Lung (tissue), 12 donors: ENCODE data around the gene RNF17. TPM values are rescaled to one million over a fixed set of nuclear protein-coding genes. Genes with fewer than 3 reads are reported as not detected.

Experiments used
- ATAC-seq: fragments of 200-7000 bp; cut with Tn5 transposase; one replicate; pipeline ENCODE4 v1.9.1; 2020; ENCODE audit warnings: moderate number of reproducible peaks; ENCODE audit not compliant: insufficient read depth, low FRiP score
- DNase-seq, 3 donors: peaks; one replicate each; pipeline ENCODE4 v3.0.0-alpha.2; 2013 to 2017
- H3K27ac ChIP-seq, 2 donors: one replicate each; pipeline ENCODE4 v1.5.1; 2013; ENCODE audit warnings: mild to moderate bottlenecking in 2 of 2, moderate library complexity in 2 of 2, control low read depth in 1 of 2, inconsistent platforms in 1 of 2, low read depth in 1 of 2, low read length in 1 of 2
- H3K27me3 ChIP-seq, 3 donors: one replicate each; pipeline ENCODE4 v1.5.1; 2013; ENCODE audit warnings: low read length in 2 of 3; ENCODE audit not compliant: control insufficient read depth in 3 of 3, insufficient read depth in 3 of 3
- H3K36me3 ChIP-seq, 4 donors: one replicate each; pipeline ENCODE4 v1.5.1; 2013; ENCODE audit warnings: low read length in 4 of 4, mild to moderate bottlenecking in 1 of 4, moderate library complexity in 1 of 4; ENCODE audit not compliant: control insufficient read depth in 4 of 4, insufficient read depth in 4 of 4
- H3K4me1 ChIP-seq, 5 donors: one replicate each; pipeline ENCODE4 v1.5.1; 2013; ENCODE audit warnings: low read length in 5 of 5, mild to moderate bottlenecking in 2 of 5, moderate library complexity in 1 of 5; ENCODE audit not compliant: control insufficient read depth in 5 of 5, insufficient read depth in 5 of 5
- H3K4me3 ChIP-seq: one replicate; pipeline ENCODE4 v1.5.1; 2013; ENCODE audit warnings: mild to moderate bottlenecking, control low read depth, moderate library complexity
- H3K9ac ChIP-seq, 2 donors: one replicate each; pipeline ENCODE4 v1.5.1; 2013; ENCODE audit warnings: low read length in 2 of 2, control low read depth in 1 of 2; ENCODE audit not compliant: insufficient read depth in 1 of 2
- H3K9me3 ChIP-seq, 4 donors: one replicate each; pipeline ENCODE4 v1.5.1; 2013; ENCODE audit warnings: low read length in 3 of 4, mild to moderate bottlenecking in 1 of 4, moderate library complexity in 1 of 4; ENCODE audit not compliant: control insufficient read depth in 4 of 4, insufficient read depth in 3 of 4
- WGBS, 2 donors: extraction: QIAGEN DNeasy Blood & Tissue Kit; methylation state at CpG; one replicate each; pipeline ENCODE4 v1.1.7; 2013; 5-methylcytosine and 5-hydroxymethylcytosine counted together
- polyA plus RNA-seq, 2 donors: library from polyadenylated mRNA; stranded (reverse); fragments of 200-250 nt; gene quantifications; one replicate each; pipeline ENCODE4 v1.2.1, GENCODE V29; 2013
- total RNA-seq, 2 donors: library from RNA; depleted of rRNA in 1 of 2; stranded (reverse); fragments of >200 nt in 1 of 2; gene quantifications; one replicate each; pipeline ENCODE4 v1.2.1, GENCODE V29; 2014 to 2021
- TF ChIP-seq, protein P1 (sequence below): IDR thresholded peaks from 2 replicates; pipeline ENCODE4 v1.5.1; 2012; ENCODE audit warnings: mild to moderate bottlenecking; ENCODE audit errors: control extremely low read depth, extremely low read depth
- donor health status: control.
- donor health status: control.
- donor health status: Bipolar disorder and iron deficiency.
- donor health status: healthy.
- donor health status: DM: yes; HTN: yes; CAD: no.

Gene RNF17
- total and polyA plus RNA-seq, 4 donors: 0.07 to 0.09 TPM; not detected in 2

DNA sequence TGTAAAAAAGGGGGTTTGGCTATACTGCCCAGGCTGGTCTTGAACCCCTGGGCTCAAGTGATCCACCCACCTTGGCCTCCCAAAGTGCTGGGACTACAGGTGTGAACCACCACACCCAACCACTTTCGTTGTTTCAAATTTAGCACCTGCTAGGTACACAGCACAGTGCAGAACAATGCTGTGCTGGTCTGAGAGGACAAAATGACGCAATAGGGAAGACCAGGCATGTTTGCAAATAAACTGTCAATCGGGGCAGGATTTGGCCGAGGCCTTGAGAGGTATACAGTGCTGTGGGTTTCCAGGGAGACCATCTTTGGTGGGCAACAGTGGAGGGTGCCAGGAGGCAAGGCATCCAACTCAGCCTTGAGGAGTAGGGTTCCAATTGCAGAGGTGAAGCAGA lies 46.8 kb upstream of the RNF17 start:
- 64 to 68% methylated on average over 4 of the region's 4 CpGs for WGBS, 2 donors

DNA sequence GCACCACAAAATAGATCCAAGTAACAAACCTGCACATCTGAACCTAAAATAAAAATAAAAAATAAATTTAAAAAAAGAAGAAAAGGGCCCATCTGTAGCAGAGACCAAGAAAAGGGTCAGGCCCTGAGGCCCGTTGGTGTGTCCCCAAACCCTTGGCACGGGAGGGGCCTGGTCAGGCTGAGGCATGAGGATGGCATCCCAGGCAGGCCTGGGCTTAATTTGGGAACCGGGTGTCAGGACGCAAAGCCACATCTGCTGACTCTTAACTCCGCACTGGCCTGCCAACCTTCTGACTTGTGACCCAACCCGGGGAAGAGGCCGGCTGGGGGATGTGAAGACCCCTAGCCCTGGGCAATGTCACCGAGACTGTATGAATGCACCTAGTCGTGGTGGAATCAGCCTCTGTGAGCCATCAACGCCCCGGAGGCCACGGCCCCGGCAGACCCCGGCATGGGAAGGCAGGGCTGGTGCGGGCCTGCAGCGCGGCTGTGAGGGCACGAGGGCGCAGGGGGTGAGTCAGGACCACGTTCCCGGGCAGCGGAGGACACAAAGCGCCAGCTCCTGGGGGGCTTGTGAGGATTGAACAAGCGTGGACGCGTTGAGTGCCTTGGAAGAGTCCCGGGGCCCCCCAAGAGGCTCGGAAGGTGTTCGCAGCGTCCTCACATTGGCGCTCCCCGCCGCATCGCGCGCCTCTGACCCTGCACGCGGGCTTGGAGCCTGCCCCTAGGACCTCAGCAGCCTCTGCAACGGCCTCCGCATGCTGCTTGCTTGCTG lies 45.6 kb upstream of the RNF17 start:
- whole genome bisulfite sequencing, 2 donors: 91 to 96% methylated on average over 40 of the region's 40 CpGs
- no peak for ATAC-seq

More for the DNA sequence above, 46.8 kb upstream of the RNF17 start:
- Histone ChIP-seq H3K4me1 (peaks cover 0 to 5% (median 0%) of the 10 kb centered on the region in 5 donors), H3K9ac (no peak overlapping the region), H3K4me3 (no peak overlapping the region), H3K27me3 (no peaks in the 10 kb centered on the region), H3K9me3 (no peaks in the 10 kb centered on the region), H3K27ac (no peak overlapping the region), H3K36me3 (no peaks in the 10 kb centered on the region)
- ATAC-seq: no peak
- no peak for DNase-seq
- TF ChIP-seq, protein P1, sequence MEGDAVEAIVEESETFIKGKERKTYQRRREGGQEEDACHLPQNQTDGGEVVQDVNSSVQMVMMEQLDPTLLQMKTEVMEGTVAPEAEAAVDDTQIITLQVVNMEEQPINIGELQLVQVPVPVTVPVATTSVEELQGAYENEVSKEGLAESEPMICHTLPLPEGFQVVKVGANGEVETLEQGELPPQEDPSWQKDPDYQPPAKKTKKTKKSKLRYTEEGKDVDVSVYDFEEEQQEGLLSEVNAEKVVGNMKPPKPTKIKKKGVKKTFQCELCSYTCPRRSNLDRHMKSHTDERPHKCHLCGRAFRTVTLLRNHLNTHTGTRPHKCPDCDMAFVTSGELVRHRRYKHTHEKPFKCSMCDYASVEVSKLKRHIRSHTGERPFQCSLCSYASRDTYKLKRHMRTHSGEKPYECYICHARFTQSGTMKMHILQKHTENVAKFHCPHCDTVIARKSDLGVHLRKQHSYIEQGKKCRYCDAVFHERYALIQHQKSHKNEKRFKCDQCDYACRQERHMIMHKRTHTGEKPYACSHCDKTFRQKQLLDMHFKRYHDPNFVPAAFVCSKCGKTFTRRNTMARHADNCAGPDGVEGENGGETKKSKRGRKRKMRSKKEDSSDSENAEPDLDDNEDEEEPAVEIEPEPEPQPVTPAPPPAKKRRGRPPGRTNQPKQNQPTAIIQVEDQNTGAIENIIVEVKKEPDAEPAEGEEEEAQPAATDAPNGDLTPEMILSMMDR: no peak

DNA sequence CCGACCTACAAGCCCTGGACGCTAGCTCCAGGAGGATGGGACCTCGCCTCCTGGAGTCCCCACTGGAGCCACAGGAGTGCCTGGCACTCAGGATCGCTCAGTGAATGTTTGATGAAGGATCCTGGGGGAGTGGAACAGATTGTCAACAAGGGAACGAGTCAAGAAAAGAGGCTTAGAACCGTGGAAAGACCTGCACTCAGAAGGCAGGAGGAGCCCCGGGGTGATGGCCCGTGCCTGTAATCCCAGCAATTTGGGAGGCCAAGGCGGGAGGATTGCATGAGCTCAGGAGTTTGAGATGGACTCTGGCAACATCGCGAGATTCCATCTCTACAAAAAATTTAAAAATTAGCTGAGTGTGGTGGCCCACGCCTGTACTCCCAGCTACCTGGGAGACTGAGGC lies 44.8 kb upstream of the RNF17 start:
- Histone ChIP-seq H3K27me3 (no peaks in the 10 kb centered on the region), H3K9ac (no peak overlapping the region), H3K4me3 (no peak overlapping the region), H3K9me3 (no peaks in the 10 kb centered on the region), H3K36me3 (no peaks in the 10 kb centered on the region), H3K4me1 (no peaks in the 10 kb centered on the region), H3K27ac (no peak overlapping the region)
- WGBS, 2 donors: 84 to 90% methylated on average over 12 of the region's 12 CpGs
- DNase-seq (no peak), ATAC-seq (no peak)
- TF ChIP-seq, protein P1: no peak

More for the DNA sequence above, 45.6 kb upstream of the RNF17 start:
- Histone ChIP-seq H3K9me3 (no peaks in the 10 kb centered on the region), H3K9ac (no peak overlapping the region), H3K27me3 (no peaks in the 10 kb centered on the region), H3K4me1 (no peaks in the 10 kb centered on the region), H3K36me3 (no peaks in the 10 kb centered on the region), H3K27ac (no peak overlapping the region), H3K4me3 (no peak overlapping the region)
- TF ChIP-seq, protein P1: no peak
- DNase-seq: no peak
